ENCODE results near the gene RFT1.

The RFT1 gene

GRCh38 chr3:53146319-53146891, 16.2 kb upstream of the RFT1 start:
- Histone ChIP-seq H2AFZ (ENCODE audit: low read depth, low read length) (no peak overlapping the region), H3K27ac (ENCODE audit: low read length) (no peak overlapping the region), H3K9ac (ENCODE audit: low read depth, low read length) (no peak overlapping the region), H3K79me2 (ENCODE audit: insufficient read depth, low read length) (no peaks in the 10 kb centered on the region), H3K9me3 (ENCODE audit: insufficient read depth, low read length, severe bottlenecking) (no peaks in the 10 kb centered on the region), H3K4me2 (ENCODE audit: insufficient read depth, low read length) (no peak overlapping the region), H4K20me1 (ENCODE audit: insufficient read depth, low read length) (no peaks in the 10 kb centered on the region), H3K27me3 (ENCODE audit: insufficient read depth, low read length, poor library complexity) (peaks cover 7% of the 10 kb centered on the region), H3K4me3 (ENCODE audit: low read depth in 1 of 2, low read length in 2 of 2) (no peak overlapping the region), H3K4me1 (ENCODE audit: insufficient read depth, low read length) (no peaks in the 10 kb centered on the region), H3K36me3 (ENCODE audit: insufficient read depth, low read length) (no peaks in the 10 kb centered on the region)
- no peak for ATAC-seq (ENCODE audit: insufficient read depth, low read depth)
- TF ChIP-seq, protein P1, sequence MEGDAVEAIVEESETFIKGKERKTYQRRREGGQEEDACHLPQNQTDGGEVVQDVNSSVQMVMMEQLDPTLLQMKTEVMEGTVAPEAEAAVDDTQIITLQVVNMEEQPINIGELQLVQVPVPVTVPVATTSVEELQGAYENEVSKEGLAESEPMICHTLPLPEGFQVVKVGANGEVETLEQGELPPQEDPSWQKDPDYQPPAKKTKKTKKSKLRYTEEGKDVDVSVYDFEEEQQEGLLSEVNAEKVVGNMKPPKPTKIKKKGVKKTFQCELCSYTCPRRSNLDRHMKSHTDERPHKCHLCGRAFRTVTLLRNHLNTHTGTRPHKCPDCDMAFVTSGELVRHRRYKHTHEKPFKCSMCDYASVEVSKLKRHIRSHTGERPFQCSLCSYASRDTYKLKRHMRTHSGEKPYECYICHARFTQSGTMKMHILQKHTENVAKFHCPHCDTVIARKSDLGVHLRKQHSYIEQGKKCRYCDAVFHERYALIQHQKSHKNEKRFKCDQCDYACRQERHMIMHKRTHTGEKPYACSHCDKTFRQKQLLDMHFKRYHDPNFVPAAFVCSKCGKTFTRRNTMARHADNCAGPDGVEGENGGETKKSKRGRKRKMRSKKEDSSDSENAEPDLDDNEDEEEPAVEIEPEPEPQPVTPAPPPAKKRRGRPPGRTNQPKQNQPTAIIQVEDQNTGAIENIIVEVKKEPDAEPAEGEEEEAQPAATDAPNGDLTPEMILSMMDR (IDR thresholded peaks at IDR 0.05; ENCODE audit: borderline replicate concordance, extremely low read depth, low read length, poor library complexity, severe bottlenecking) = no peak
- TF ChIP-seq EZH2 (IDR thresholded peaks at IDR 0.05; ENCODE audit: borderline replicate concordance, low read depth, low read length, severe bottlenecking) = no peak
- DNase-seq = no peak

- H3K9ac ChIP-seq (ENCODE audit: low read depth, low read length) = no peak overlapping the region
- TF ChIP-seq EZH2 (IDR thresholded peaks at IDR 0.05; ENCODE audit: borderline replicate concordance, low read depth, low read length, severe bottlenecking) = no peak
- TF ChIP-seq, protein P1 (IDR thresholded peaks at IDR 0.05; ENCODE audit: borderline replicate concordance, extremely low read depth, low read length, poor library complexity, severe bottlenecking) = no peak
- H3K79me2 ChIP-seq (ENCODE audit: insufficient read depth, low read length) = no peaks in the 10 kb centered on the region
- no peak overlapping the region for H3K4me3 ChIP-seq (ENCODE audit: low read depth in 1 of 2, low read length in 2 of 2)
- H3K4me1 ChIP-seq (ENCODE audit: insufficient read depth, low read length) = no peaks in the 10 kb centered on the region
- no peak for ATAC-seq (ENCODE audit: insufficient read depth, low read depth)
- no peak overlapping the region for H2AFZ ChIP-seq (ENCODE audit: low read depth, low read length)
- no peak overlapping the region for H3K4me2 ChIP-seq (ENCODE audit: insufficient read depth, low read length)
- H3K27ac ChIP-seq (ENCODE audit: low read length) = no peak overlapping the region
- DNase-seq = no peak
- H3K27me3 ChIP-seq (ENCODE audit: insufficient read depth, low read length, poor library complexity) = peaks cover 7% of the 10 kb centered on the region
- no peaks in the 10 kb centered on the region for H3K36me3 ChIP-seq (ENCODE audit: insufficient read depth, low read length)
- no peaks in the 10 kb centered on the region for H3K9me3 ChIP-seq (ENCODE audit: insufficient read depth, low read length, severe bottlenecking)
- H4K20me1 ChIP-seq (ENCODE audit: insufficient read depth, low read length) = no peaks in the 10 kb centered on the region
These were observed 15.5 kb upstream of the RFT1 start for GRCh38 chr3:53145713-53146080.

GRCh38 chr3:53144862-53145712, 14.9 kb upstream of the RFT1 start:
- Histone ChIP-seq H3K4me2 (ENCODE audit: insufficient read depth, low read length) (no peak overlapping the region), H3K4me3 (ENCODE audit: low read depth in 1 of 2, low read length in 2 of 2) (no peak overlapping the region), H3K36me3 (ENCODE audit: insufficient read depth, low read length) (no peaks in the 10 kb centered on the region), H3K9ac (ENCODE audit: low read depth, low read length) (no peak overlapping the region), H4K20me1 (ENCODE audit: insufficient read depth, low read length) (no peaks in the 10 kb centered on the region), H2AFZ (ENCODE audit: low read depth, low read length) (no peak overlapping the region), H3K9me3 (ENCODE audit: insufficient read depth, low read length, severe bottlenecking) (no peaks in the 10 kb centered on the region), H3K79me2 (ENCODE audit: insufficient read depth, low read length) (no peaks in the 10 kb centered on the region), H3K4me1 (ENCODE audit: insufficient read depth, low read length) (no peaks in the 10 kb centered on the region), H3K27me3 (ENCODE audit: insufficient read depth, low read length, poor library complexity) (peaks cover 7% of the 10 kb centered on the region), H3K27ac (ENCODE audit: low read length) (no peak overlapping the region)
- ATAC-seq (ENCODE audit: insufficient read depth, low read depth) (no peak), DNase-seq (no peak)
- no peak for TF ChIP-seq EZH2 (IDR thresholded peaks at IDR 0.05; ENCODE audit: borderline replicate concordance, low read depth, low read length, severe bottlenecking)
- TF ChIP-seq, protein P1 (IDR thresholded peaks at IDR 0.05; ENCODE audit: borderline replicate concordance, extremely low read depth, low read length, poor library complexity, severe bottlenecking) = no peak

Data from DND-41 (cell line).